Suppressor macrophage (primary cell): Measurements from ENCODE around the gene SERPINB4.
"Not testable (repeated sequence)": the region's sequence is repeated elsewhere in the genome, so short reads cannot be mapped to it uniquely, and the experiment has no call there.

Experiments used
- DNase-seq, 4 experiments: peaks; one replicate each; pipeline ENCODE4 v3.0.0-alpha.2; 2020 to 2022
- total RNA-seq, 17 experiments: gene quantifications; one replicate each; lab custom pipeline; 2026; ENCODE audit warnings: mixed read lengths in 6 of 17, inconsistent platforms in 3 of 17; lab: John Stamatoyannopoulos, UW

SERPINB4 gene
- 0 to 1.5 (median 0) reads per million in 17 experiments for total RNA-seq

DNA sequence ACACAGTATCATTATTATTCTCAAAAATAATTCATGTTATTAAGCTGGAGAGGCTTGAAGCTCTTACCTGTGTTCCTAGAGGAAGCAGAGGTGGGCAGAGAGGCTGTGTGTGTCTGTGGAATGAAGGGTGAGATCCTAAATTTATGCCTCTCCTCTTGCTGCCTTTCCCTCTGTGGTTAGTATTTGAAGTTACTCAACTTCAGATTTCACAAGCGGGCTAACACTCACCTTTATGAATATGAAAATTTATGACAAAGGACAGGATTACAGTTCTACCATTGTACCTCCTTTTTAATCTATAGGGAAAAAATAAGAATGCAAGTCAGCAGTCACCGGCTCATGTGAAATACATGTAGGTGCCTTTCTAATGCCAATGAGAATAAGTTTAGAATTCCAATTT, at the start of gene SERPINB4:
Gene SERPINB4, minus strand, starts transcription at position 115 of the 400 bp plus-strand sequence. CDS start 679 bp downstream, outside the sequence.
- DNase-seq: not testable (repeated sequence)

DNA sequence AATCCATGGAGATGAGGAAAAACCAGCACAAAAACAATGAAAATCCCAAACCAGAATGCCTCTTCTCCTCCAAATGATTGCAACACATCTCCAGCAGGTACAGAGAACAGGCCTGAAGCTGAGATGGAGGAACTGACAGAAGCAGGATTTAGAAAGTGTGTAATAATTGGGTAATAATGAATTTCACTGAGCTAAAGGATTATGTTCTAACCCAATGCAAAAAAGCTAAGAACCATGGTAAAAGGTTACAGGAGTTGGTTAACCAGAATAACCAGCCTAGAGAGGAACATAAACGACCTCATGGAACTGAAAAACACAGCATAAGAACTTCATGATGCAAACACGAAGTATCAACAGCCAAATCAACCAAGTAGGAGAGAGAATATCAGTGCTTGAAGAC, 45.0 kb upstream of the SERPINB4 start:
- no peak for DNase-seq

DNA sequence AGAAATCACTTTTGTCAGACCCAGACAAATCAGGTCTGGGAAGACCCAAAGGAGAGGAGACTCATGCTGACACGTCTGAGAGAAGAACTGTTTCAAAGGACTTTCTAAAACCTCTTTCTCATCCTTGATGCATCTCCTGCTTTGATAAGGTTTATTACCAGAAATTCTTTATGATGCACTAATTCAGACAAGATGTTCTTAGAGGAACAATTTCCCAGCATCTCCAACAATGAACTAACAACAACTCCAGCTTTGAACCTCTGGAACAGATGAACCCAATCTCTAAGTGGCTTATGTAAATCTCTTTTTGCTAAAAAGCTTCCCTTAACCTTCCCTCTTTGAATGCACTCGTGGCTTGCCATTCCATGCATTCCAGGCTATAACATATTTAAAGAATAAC, 42.8 kb upstream of the SERPINB4 start:
- DNase-seq: no peak

DNA sequence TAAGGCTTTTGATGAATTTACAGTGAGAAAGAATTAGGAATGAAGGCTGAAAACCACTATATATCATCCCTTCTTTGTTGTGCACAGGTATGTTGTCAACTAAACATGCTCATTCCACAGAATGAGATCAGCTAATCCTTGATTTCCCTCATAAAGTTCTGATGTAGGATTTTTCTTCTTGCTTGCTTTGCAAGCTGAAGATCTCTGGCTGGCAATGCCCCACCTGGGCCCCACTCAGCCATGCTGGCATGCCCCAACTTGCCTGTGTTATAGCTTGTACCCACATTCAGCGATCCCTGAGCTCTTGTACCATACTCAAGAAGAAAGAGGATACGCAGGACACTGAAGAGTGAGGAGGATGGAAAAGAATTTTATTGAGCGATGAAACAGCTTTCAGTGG, 40.7 kb upstream of the SERPINB4 start:
- DNase-seq: no peak

DNA sequence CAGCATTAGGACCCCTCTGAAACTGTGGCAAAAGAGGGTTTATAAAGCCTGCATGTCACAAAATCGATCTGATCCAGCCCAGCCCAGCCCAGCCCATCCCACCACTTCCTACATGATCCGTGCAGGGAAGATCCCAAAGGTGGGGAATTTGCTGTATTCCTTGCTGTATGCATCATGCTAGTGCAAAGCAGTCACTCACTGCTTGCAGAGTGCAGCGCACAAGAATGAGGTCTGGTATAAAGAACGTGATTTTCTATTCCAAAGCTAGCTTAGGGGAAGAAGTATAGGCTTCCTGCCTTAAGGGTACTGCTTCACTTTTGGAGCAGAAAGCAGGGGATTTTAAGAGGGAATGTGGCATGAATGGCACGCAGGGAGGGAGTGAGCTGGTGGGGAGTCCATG, 39.8 kb upstream of the SERPINB4 start:
- DNase-seq: no peak

DNA sequence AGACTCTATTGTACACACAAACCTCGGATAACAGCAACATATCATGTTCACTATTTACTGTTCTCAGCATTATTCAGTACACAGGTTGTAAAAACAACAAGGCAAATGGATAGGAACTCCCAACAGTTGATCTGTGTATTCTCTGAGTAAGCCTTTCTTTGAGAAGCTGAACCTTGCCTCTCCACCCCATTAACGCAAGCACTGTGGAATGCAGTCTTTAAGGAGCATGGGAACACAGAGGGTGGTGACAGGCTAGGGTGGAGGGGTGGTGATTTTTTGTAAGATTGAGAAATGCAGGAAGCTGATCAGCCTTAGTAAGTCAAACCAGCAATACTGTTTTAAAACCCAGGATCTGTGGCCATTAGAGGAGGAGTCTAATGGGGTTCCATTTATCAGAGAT, 39.1 kb upstream of the SERPINB4 start:
- DNase-seq: no peak

DNA sequence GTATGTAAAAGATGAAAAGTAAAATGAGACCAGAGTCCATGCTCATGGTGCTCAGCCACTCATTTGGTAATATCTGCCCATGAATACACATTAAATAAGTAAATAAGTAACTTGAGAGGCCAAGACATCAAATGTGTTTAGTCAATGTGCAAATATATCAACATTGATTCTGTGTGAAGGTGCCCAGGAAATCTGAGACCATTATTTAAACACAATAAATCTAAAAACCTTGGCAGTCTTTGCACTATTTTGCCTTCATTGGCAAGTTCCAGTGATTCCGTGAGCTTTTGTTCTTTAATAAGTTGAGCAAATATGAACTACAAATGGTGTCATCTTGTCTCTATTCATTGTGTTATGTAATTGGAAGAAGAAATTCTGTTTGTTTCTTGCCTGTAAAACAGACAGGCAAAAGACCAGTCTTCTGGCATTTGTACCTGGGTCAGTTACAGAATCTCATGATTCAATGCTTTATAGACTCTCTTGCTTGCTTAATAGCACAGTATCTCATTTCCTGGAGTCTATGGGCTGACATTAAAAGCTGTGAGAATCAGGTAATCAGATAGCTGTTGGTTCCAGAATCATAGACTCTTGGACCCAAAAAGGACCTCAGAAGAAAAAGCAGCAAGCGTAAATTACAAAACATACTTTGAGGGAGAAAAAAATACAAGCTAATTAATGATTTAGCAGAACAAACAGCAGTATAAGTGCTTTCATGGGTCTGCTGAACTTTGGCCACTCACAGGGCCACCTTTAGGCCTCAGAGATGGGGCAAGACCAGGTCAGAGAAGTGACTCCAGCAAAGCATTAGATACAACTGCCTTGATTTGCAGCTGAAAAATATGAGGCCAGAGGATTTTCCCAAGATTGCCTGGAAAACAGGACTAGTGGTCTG, 37.6 kb upstream of the SERPINB4 start:
- no peak for DNase-seq

DNA sequence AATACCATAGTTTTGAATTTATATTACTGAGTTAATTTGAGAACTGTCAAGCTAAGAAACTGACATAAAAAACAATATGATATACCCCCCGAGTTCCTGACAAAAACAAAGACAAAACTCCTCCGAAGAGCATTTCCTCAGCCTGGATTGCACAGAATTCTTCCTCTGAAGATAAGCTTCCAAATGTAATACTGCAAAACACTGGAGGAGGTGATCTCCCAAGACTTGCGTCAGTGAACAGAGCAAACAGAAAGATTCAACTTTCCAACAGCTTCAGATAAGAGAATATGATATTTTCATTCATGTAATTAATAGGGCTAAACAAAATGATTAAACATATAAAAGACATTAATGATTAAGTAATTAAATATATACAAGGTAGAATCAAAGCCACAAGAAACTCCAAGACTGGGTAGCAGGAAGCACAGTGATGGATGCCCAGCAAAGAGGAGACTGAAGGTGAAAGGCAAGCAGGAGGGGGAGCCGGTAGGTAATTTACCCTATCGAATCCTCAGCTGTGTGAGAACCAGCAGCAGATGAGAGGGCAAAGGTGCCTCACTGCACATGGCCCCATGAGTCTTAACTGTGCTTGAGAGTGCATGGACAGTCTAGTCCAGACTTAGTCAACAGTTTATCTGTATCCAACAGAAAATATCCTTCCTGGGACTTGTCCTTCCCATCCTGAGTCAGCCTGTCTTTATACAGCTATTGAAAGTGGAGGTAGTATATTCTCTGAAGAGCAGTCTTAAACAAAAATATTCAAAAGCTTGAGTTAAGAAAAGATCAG, 36.0 kb upstream of the SERPINB4 start:
- DNase-seq: no peak

DNA sequence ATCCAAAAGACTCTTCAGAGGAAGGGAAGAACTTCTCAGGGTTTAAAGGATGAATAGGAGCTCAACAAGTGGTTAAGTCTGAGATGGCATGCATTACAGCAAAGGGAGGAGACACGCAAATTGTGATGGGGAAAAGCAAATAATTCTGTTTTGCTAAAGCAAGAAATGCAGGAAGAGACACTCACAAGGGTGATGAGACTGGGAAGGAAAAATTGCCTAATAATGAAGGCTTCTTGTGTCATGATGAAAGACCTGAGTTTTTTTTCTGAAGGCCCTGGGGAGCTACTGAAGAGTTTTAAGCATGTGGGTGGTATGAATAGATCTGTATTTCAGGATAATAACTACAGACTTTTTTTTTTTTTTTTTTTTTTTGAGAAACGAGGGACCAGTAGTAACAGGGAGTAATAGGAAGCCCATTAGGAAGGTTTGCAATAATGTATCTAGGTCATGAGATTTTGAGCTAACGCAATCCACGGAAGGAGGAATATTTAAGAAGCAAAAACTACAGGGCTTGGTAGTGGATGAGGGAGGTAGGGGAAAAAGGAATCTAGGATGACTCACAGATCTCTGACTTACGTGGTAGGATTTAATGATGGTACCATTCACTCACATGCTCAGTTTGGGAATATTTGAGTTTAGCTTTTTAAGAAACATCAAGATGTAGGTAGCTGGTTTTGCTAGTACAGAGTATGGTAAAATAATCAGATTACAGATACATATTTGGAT, 33.6 kb upstream of the SERPINB4 start:
- DNase-seq: peak in 3 of 4 experiments; percentile 7 to 52 (median 50)

DNA sequence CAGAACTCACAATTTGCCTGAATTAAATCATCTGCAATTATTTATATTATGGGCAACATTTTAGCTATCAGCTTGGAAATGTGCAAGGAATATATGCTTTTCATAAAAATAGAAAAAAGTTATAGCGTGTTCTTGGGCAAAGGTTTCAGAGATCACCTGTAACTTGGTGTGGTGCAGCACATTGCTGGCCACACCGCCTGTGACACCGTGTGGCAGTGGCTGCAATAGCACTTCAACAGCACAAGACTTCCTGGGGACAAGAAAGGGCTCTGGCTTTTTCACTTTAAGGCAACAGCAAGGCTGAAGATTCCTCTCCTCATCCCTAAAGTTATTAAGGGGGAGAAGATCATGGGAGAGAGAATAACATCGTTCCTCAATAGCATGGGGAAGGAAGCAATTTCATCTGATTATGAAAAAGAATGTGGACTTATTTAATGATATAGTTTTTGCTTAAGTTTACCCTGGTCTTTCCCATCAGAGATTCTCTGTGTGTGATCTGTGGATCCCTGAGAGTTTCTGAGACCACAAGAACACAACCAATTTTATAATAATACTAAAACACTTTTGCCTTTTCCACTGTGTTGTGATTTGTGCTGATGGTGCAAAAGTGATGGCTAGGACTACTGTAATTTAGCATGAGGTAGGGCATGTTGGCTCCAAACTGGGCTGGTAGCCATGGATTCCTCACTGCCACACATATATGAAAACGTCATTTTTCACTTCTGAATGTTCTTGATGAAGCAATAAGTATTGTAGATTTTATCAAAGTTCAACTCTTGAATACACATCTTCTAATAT, 32.7 kb upstream of the SERPINB4 start:
- DNase-seq: peak in 3 of 4 experiments; percentile 7 to 28 (median 11)

DNA sequence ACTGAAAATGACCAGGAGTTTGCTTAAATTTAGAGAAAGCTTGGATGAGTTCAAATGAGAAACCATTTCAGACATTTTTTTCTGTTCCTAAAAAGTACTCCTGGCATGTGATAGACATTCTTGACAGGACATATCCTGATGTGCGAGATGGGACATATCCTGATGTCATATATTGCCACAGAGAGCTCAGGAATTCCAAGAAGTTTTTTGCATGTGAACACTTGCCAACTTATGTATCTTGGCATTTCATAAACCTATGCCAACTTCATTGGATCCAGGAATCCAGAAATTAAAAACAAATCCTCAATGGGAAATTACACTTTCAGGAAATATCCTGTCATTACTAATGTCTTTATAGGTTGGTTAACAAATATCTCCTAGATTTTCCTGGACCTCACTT, 20.5 kb upstream of the SERPINB4 start:
- DNase-seq: no peak

DNA sequence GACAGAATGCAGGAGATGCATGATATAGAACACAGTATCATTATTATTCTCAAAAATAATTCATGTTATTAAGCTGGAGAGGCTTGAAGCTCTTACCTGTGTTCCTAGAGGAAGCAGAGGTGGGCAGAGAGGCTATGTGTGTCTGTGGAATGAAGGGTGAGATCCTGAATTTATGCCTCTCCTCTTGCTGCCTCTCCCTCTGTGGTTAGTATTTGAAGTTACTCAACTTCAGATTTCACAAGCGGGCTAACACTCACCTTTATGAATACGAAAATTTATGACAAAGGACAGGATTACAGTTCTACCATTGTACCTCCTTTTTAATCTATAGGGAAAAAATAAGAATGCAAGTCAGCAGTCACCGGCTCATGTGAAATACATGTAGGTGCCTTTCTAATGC, 17.7 kb upstream of the SERPINB4 start, which contains the start of gene SERPINB3:
Gene SERPINB3, minus strand, starts transcription at position 144 of the 400 bp plus-strand sequence. CDS start 677 bp downstream, outside the sequence.
- not testable (repeated sequence) for DNase-seq

DNA sequence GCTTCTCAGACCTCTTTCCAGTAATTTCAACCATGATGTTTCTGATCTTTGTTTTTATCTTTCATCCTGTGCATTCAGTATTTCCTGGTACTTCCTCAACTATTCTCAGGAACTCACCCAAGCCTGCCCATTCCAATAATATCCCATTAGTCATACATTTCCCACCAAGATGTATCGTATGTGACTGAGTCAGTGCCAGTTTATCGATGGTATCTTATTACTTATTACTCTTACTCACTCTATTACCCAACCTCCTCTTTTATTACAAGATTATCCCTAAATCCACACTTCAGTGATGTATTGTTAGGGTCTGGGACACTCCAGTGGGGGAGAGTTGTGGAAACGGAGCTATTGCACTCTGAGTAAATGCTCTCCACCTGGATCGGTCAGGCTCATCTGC, 14.9 kb upstream of the SERPINB4 start:
- DNase-seq: not testable (repeated sequence)

DNA sequence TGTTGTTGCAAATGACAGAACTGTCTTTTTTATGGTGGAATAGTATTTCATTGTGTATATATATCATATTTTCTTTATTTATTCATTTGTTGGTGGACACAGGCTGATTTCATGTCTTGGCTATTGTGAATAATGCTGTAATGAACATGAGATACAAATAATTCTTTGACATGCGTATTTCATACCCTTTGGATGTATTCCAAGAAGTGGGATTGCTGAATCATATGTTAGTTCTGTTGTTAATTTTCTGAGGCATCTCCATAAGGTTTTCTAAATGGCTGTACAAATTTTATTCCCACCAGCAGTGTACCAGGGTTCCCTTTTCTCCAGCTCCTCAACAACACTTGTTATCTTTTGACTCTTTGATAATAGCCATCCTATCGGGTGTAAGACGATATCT, 6.2 kb upstream of the SERPINB4 start:
- not testable (repeated sequence) for DNase-seq

DNA sequence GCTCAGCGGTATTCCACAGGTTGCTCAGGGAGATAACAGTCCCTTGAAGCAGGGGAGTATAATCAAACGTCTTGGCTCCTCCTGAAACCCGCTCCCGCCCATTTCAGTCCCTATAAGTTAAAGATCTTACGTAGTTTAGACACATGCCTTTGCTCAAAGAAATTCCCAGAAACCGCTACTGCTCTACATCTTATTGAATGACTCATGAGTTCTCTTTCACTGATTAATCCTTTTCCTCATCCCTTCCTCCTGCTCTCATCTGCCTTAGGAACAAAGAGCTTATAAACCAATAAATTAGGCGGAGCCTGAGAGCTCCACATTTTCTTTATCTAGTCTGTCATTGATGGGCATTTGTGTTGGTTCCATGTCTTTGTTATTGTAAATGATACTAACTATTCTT, 4.2 kb upstream of the SERPINB4 start:
- no peak for DNase-seq

DNA sequence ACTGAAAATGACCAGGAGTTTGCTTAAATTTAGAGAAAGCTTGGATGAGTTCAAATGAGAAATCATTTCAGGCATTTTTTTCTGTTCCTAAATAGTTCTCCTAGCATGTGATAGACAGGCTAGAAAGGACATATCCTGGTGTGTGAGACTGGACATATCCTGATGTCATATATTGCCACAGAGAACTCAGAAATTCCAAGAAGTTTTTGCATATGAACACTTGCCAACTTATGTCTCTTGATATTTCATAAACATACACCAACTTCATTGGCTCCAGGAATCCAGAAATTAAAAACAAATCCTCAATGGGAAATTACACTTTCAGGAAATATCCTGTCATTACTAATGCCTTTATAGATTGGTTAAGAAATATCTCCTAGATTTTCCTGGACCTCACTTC, 2.9 kb upstream of the SERPINB4 start:
- no peak for DNase-seq

DNA sequence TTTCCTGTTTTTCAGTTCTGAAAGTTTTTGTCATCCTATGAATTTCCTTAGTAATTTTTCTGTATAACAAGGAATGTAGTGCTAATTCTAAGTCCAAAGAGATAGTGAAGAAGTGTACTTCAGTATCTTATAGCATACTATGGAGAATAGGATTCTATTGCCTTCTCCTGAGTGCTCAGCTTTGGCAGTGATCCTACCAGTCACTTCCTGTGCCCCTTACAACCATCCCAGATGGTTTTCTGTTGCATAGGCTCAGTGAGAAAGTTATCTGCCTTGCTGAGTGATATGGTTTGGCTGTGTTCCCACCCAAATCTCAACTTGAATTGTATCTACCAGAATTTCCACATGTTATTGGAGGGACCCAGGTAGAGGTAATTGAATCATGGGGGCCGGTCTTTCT, 638 bp upstream of the SERPINB4 start:
- DNase-seq: not testable (repeated sequence)

DNA sequence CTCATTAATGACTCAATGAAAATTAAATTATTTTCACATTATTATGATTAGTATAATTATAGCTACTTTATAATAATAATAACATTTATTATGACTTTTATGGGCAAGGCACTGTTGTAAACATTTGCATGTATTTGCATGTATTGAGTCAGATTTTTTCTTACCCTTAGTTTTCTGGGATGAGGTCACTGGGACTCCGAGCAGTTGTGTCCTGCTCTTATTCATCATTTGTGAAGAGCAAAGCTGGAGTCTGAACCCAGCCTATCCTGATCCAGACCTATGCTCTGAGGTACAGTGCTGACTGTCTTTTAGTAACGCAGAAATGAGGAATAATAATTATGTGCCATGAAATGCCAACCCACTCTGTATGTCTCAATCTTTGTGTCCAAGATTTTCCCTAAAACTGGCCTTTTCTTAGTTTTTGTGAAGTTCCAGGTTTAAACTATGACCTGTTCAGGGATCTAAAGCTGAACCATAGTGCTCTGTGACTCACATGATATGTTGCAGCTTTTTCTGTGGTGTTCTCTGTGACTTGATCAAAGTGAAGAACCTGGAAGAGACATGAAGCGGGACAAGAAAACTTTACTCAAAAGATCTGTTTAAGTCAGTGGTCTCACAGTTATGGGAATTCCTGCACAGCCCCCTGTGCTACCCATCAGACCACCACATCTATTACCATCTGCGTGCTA, 1.2 kb downstream of the SERPINB4 start:
- DNase-seq: not testable (repeated sequence)

DNA sequence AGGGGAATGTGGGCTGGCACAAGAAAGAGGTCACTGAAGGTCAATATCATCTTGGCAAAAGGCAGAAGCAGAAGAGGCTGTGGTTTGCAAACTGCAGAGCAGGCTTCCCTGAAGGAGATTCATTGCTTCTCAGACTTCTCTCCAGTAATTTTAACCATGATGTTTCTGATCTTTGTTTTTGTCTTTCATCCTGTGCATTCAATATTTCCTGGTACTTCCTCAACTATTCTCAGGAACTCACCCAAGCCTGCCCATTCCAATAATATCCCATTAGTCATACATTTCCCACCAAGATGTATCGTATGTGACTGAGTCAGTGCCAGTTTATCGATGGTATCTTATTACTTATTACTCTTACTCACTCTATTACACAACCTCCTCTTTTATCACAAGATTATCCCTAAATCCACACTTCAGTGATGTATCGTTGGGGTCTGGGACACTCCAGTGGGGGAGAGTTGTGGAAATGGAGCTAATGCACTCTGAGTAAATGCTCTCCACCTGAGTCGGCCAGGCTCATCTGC, 2.8 kb downstream of the SERPINB4 start:
- not testable (repeated sequence) for DNase-seq

DNA sequence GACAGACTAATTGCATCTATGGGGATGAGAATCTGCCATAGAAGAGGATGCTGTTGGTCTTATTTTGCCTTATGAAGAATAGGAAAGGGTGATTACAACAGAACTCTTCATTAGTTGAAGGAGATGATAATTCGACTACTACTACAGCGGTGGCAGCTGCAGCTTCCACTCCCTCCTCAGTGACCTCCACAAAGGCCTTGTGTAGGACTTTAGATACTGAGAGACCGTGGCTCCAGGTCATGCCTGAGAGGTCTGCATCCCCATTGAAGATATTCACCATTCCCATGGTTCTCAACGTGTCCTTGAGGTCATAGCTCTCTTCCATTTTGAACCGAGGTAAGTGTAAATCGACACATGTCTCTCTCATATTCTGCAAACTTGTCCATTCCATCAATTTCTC, 6.4 kb downstream of the SERPINB4 start:
- no peak for DNase-seq

DNA sequence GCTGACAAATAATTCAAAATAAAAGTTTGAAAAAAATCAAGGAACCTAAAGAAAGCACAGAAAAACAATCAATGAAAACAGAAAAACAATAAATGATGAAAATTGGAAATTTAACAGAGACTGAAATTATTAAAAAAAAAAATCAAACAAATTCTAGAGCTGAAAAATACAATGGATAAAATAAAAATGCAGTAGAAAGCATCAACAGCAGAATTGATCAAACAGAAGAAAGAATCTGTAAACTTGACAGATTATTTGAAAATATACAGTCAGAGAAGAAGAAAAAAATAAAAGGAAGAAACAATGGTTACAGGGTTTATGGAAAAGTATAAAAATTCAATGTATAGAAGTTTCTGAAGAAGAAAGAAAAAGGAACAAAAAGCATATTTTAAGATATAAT, 16.2 kb downstream of the SERPINB4 start:
- DNase-seq: no peak
